SK-N-SH (cell line): ENCODE measurements around the gene MAP7D3. TPM values are rescaled to one million over a fixed set of nuclear protein-coding genes. Genes with fewer than 3 reads are reported as not detected.

Experiments used
- CTCF ChIA-PET: fragments of 300-600, 350-600 bp; formaldehyde crosslinking; extraction: SDS; loops from one replicate; lab custom pipeline; 2021; lab: Yijun Ruan, JAX
- POLR2A ChIA-PET: fragments of 350-600 bp; sonication (Branson Sonifier 250); formaldehyde crosslinking; extraction: SDS; loops from one replicate; lab custom pipeline; 2020; ENCODE audit warnings: antibody characterized with exemption, inconsistent platforms; lab: Yijun Ruan, JAX
- DNase-seq: peaks from one replicate; pipeline ENCODE4 v3.0.0; 2012
- H2AFZ ChIP-seq: fragments of 200-600 bp; sonication (generic); 2 replicates; pipeline ENCODE4 v1.8.1; 2016; ENCODE audit warnings: antibody characterized with exemption, mild to moderate bottlenecking, low read depth
- H3F3A ChIP-seq: fragments of 200-600 bp; sonication (generic); replicated peaks from 2 replicates; pipeline ENCODE3; 2016; ENCODE audit warnings: antibody characterized with exemption, mild to moderate bottlenecking; ENCODE audit not compliant: insufficient read depth
- H3K27ac ChIP-seq, 2 experiments: fragments of 200-500 bp in 1 of 2; fragments of 200-600 bp in 1 of 2; sonication (Bioruptor generic) in 1 of 2; sonication (generic), shearing (Covaris generic) in 1 of 2; 2 replicates each; pipeline versions ENCODE4 v1.5.1 to v1.6.1; 2014 to 2016; ENCODE audit warnings: low read depth in 2 of 2, inconsistent platforms in 1 of 2, low read length in 1 of 2, mild to moderate bottlenecking in 1 of 2, mixed read lengths in 1 of 2
- H3K27me3 ChIP-seq: fragments of 200-600 bp; sonication (generic), shearing (Covaris generic); 2 replicates; pipeline ENCODE4 v1.6.1; 2016; ENCODE audit warnings: mixed run types; ENCODE audit not compliant: insufficient read depth
- H3K36me3 ChIP-seq, 2 experiments: fragments of 200-500 bp in 1 of 2; fragments of 200-600 bp in 1 of 2; sonication (Bioruptor generic) in 1 of 2; sonication (generic) in 1 of 2; replicated peaks in 1 of 2; 2 replicates each; pipeline versions ENCODE3 to v1.5.1; 2014 to 2016; ENCODE audit warnings: low read length in 1 of 2, mild to moderate bottlenecking in 1 of 2; ENCODE audit not compliant: insufficient read depth in 2 of 2, control insufficient read depth in 1 of 2
- H3K4me1 ChIP-seq, 2 experiments: fragments of 200-500 bp in 1 of 2; fragments of 200-600 bp in 1 of 2; sonication (Bioruptor generic) in 1 of 2; sonication (generic), shearing (Covaris generic) in 1 of 2; 2 replicates each; pipeline versions ENCODE4 v1.5.1 to v1.6.1; 2014 to 2016; ENCODE audit warnings: low read depth in 1 of 2, low read length in 1 of 2, mixed run types in 1 of 2; ENCODE audit not compliant: insufficient read depth in 2 of 2, control insufficient read depth in 1 of 2
- H3K4me2 ChIP-seq: fragments of 200-600 bp; sonication (generic), shearing (Covaris generic); 2 replicates; pipeline ENCODE4 v1.6.1; 2017; ENCODE audit warnings: mixed run types
- H3K4me3 ChIP-seq, 2 experiments: fragments of 200-500 bp in 1 of 2; fragments of 200-600 bp in 1 of 2; sonication (Bioruptor generic) in 1 of 2; sonication (generic), shearing (Covaris generic) in 1 of 2; 2 replicates each; pipeline versions ENCODE4 v1.5.1 to v1.8.1; 2014 to 2016; ENCODE audit warnings: low read depth in 2 of 2, inconsistent platforms in 1 of 2, low read length in 1 of 2, mild to moderate bottlenecking in 1 of 2, mixed read lengths in 1 of 2, moderate library complexity in 1 of 2
- H3K79me2 ChIP-seq: fragments of 200-600 bp; sonication (generic); 2 replicates; pipeline ENCODE4 v1.8.1; 2017; ENCODE audit warnings: mild to moderate bottlenecking; ENCODE audit not compliant: insufficient read depth
- H3K9ac ChIP-seq: fragments of 200-600 bp; sonication (generic); 2 replicates; pipeline ENCODE4 v1.6.1; 2017; ENCODE audit warnings: mixed run types
- H3K9me2 ChIP-seq: fragments of 200-600 bp; sonication (generic); 2 replicates; pipeline ENCODE4 v1.6.1; 2017; ENCODE audit warnings: mixed run types
- H3K9me3 ChIP-seq: fragments of 200-600 bp; sonication (generic); 2 replicates; pipeline ENCODE4 v1.6.1; 2017; ENCODE audit warnings: mixed run types, mild to moderate bottlenecking, moderate library complexity
- H4K20me1 ChIP-seq: fragments of 200-600 bp; sonication (generic); 2 replicates; pipeline ENCODE4 v1.6.1; 2017; ENCODE audit warnings: mild to moderate bottlenecking, mixed run types; ENCODE audit not compliant: insufficient read depth
- ELF1 ChIP-seq: IDR thresholded peaks from 2 replicates; pipeline ENCODE4 v1.4.0; 2012
- FOSL2 ChIP-seq: IDR thresholded peaks from 2 replicates; pipeline ENCODE4 v1.4.0; 2012; ENCODE audit warnings: low read depth, mild to moderate bottlenecking, moderate library complexity, borderline replicate concordance
- GATA2 ChIP-seq: sonication (generic); formaldehyde crosslinking; IDR thresholded peaks from 2 replicates; pipeline ENCODE4 v1.5.0; 2020; ENCODE audit warnings: mild to moderate bottlenecking, missing genetic modification reagents
- JUND ChIP-seq: IDR thresholded peaks from 2 replicates; pipeline ENCODE4 v1.4.0; 2012
- MXI1 ChIP-seq: IDR thresholded peaks from 2 replicates; pipeline ENCODE4 v1.6.1; 2012; ENCODE audit warnings: mild to moderate bottlenecking, low read depth, low read length, improper control_type of control experiment
- NFIC ChIP-seq: IDR thresholded peaks from 2 replicates; pipeline ENCODE4 v1.4.0; 2012; ENCODE audit warnings: borderline replicate concordance
- POLR2AphosphoS5 ChIP-seq: IDR thresholded peaks from 2 replicates; pipeline ENCODE4 v1.6.1; 2012; ENCODE audit warnings: low read depth, low read length
- RFX5 ChIP-seq: IDR thresholded peaks from 2 replicates; pipeline ENCODE4 v1.6.1; 2012; ENCODE audit warnings: mild to moderate bottlenecking, improper control_type of control experiment, low read length
- RXRA ChIP-seq: IDR thresholded peaks from 2 replicates; pipeline ENCODE4 v1.4.0; 2012; ENCODE audit warnings: low read depth, mild to moderate bottlenecking, borderline replicate concordance
- SMC3 ChIP-seq: IDR thresholded peaks from 2 replicates; pipeline ENCODE4 v1.6.1; 2012; ENCODE audit warnings: low read depth, low read length, improper control_type of control experiment
- TAF1 ChIP-seq: IDR thresholded peaks from 2 replicates; pipeline ENCODE4 v1.6.1; 2012; ENCODE audit warnings: low read depth, mild to moderate bottlenecking, low read length, moderate library complexity, borderline replicate concordance
- TCF12 ChIP-seq: IDR thresholded peaks from 2 replicates; pipeline ENCODE4 v1.4.0; 2012
- TEAD4 ChIP-seq: IDR thresholded peaks from 2 replicates; pipeline ENCODE4 v1.4.0; 2012; ENCODE audit warnings: mild to moderate bottlenecking, borderline replicate concordance; ENCODE audit not compliant: insufficient read depth
- WGBS: methylation state at CpG from one replicate; pipeline ENCODE4 v1.1.6; 2017; ENCODE audit warnings: low lambda C conversion rate; 5-methylcytosine and 5-hydroxymethylcytosine counted together
- polyA plus RNA-seq, 3 experiments: library from polyadenylated mRNA; depleted of rRNA; stranded (reverse); fragments of >200 nt; gene quantifications; 2 replicates each; pipeline ENCODE4 v1.2.3, GENCODE V29; 2012
- TF ChIP-seq, protein P1 (sequence below): fragments of 200-600 bp; sonication (generic); IDR thresholded peaks from 2 replicates; pipeline ENCODE4 v1.6.1; 2017; ENCODE audit warnings: antibody characterized with exemption, mild to moderate bottlenecking, moderate library complexity
- TF ChIP-seq, protein P2 (sequence below): fragments of 150-350 bp; IDR thresholded peaks from 2 replicates; pipeline ENCODE4 v1.6.1; 2017; ENCODE audit warnings: antibody characterized with exemption, low read length, low read depth, borderline replicate concordance
- TF ChIP-seq, protein P3 (sequence below): IDR thresholded peaks from 2 replicates; pipeline ENCODE4 v1.4.0; 2012; ENCODE audit warnings: low read depth, borderline replicate concordance
- TF ChIP-seq, protein P4 (sequence below): IDR thresholded peaks from 2 replicates; pipeline ENCODE4 v1.4.0; 2012; ENCODE audit warnings: low read depth, borderline replicate concordance

The MAP7D3 gene
- polyA plus RNA-seq, 1 of the 3 experiments (the other 2 are of a cell fraction) = 5.8 TPM

DNA sequence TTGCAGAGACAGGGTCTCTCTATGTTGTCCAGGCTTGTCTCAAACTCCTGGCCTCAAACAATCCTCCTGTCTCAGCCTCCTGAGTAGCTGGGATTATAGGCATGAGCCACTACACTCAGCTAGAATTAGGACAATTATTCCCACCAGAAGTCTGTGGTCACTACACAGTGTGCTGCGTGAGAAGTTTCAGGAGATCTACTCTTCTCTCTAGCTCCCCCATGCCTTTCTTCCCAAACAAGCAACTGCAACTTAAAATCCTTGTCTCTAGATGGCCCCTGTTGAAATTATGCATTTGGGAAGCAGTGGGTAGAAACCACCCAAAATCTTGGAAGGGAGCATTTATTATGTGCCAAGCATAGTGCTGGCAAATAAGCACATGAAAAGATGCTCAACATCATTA lies 21.1 kb upstream of the MAP7D3 start:
- Histone ChIP-seq H3K79me2 (no peaks in the 10 kb centered on the region), H3K36me3 (no peaks in the 10 kb centered on the region), H4K20me1 (no peaks in the 10 kb centered on the region), H3F3A (no peaks in the 10 kb centered on the region), H2AFZ (no peak overlapping the region), H3K9me2 (no peaks in the 10 kb centered on the region), H3K9me3 (no peaks in the 10 kb centered on the region), H3K9ac (no peak overlapping the region), H3K4me1 (no peaks in the 10 kb centered on the region), H3K27ac (no peak overlapping the region), H3K4me2 (no peak overlapping the region), H3K27me3 (peaks cover 10% of the 10 kb centered on the region; the same call in 1 of the 2 replicates), H3K4me3 (no peak overlapping the region)
- no peak for DNase-seq
- 57% methylated on average over 1 of the region's 1 CpG for WGBS
- ChIA-PET CTCF (interaction anchor here (0.9 kb wide), 1 partner anchor 242 kb away, joined by 3 read pairs; no protein-coding TSS in a partner anchor), POLR2A (no interaction called here)
- TF ChIP-seq, protein P1, sequence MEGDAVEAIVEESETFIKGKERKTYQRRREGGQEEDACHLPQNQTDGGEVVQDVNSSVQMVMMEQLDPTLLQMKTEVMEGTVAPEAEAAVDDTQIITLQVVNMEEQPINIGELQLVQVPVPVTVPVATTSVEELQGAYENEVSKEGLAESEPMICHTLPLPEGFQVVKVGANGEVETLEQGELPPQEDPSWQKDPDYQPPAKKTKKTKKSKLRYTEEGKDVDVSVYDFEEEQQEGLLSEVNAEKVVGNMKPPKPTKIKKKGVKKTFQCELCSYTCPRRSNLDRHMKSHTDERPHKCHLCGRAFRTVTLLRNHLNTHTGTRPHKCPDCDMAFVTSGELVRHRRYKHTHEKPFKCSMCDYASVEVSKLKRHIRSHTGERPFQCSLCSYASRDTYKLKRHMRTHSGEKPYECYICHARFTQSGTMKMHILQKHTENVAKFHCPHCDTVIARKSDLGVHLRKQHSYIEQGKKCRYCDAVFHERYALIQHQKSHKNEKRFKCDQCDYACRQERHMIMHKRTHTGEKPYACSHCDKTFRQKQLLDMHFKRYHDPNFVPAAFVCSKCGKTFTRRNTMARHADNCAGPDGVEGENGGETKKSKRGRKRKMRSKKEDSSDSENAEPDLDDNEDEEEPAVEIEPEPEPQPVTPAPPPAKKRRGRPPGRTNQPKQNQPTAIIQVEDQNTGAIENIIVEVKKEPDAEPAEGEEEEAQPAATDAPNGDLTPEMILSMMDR = 0 out of 2 replicates have a peak, but pooled peaks have one; percentile 13
- no peak for TF ChIP-seq SMC3

DNA sequence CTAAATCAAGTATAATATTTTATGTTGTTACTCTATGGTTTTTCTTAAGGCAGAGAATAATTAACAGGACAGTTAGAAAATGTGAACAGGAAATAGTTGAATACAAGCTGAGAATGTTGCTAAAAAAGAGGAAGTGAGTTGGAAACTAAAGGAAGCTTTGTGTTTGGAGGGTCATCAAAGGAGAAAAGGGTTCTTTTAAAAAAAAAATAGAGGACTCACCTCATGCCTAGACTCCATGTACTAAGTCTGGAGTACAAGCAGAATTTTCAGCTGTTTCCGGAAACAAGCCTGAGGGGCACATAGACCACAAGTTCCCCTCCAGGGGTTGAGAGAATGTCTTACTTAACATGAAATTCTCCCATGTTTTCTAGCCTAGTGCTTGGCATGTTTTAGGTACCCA lies 20.1 kb upstream of the MAP7D3 start:
- Histone ChIP-seq H3K79me2 (no peaks in the 10 kb centered on the region), H4K20me1 (no peaks in the 10 kb centered on the region), H3K4me1 (no peaks in the 10 kb centered on the region), H3F3A (peaks cover 4% of the 10 kb centered on the region), H3K9me3 (no peaks in the 10 kb centered on the region), H3K27ac (no peak overlapping the region), H3K27me3 (peaks cover 10% of the 10 kb centered on the region; the same call in 1 of the 2 replicates), H2AFZ (no peak overlapping the region), H3K9ac (no peak overlapping the region), H3K4me2 (no peak overlapping the region), H3K9me2 (no peaks in the 10 kb centered on the region), H3K4me3 (no peak overlapping the region), H3K36me3 (no peaks in the 10 kb centered on the region)
- CTCF ChIA-PET = interaction anchor here (1.3 kb wide), 1 partner anchor 243 kb away, joined by 6 read pairs; no protein-coding TSS in a partner anchor
- TF ChIP-seq RFX5 (no peak), POLR2AphosphoS5 (no peak), NFIC (no peak), JUND (no peak), TAF1 (no peak), RXRA (no peak), GATA2 (CRISPR knock-in tag) (no peak), TEAD4 (no peak), MXI1 (no peak), ELF1 (no peak), TCF12 (no peak), FOSL2 (no peak)
- TF ChIP-seq, protein P2, sequence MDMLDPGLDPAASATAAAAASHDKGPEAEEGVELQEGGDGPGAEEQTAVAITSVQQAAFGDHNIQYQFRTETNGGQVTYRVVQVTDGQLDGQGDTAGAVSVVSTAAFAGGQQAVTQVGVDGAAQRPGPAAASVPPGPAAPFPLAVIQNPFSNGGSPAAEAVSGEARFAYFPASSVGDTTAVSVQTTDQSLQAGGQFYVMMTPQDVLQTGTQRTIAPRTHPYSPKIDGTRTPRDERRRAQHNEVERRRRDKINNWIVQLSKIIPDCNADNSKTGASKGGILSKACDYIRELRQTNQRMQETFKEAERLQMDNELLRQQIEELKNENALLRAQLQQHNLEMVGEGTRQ = no peak
- TF ChIP-seq, protein P3, sequence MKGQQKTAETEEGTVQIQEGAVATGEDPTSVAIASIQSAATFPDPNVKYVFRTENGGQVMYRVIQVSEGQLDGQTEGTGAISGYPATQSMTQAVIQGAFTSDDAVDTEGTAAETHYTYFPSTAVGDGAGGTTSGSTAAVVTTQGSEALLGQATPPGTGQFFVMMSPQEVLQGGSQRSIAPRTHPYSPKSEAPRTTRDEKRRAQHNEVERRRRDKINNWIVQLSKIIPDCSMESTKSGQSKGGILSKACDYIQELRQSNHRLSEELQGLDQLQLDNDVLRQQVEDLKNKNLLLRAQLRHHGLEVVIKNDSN = no peak
- TF ChIP-seq, protein P4, sequence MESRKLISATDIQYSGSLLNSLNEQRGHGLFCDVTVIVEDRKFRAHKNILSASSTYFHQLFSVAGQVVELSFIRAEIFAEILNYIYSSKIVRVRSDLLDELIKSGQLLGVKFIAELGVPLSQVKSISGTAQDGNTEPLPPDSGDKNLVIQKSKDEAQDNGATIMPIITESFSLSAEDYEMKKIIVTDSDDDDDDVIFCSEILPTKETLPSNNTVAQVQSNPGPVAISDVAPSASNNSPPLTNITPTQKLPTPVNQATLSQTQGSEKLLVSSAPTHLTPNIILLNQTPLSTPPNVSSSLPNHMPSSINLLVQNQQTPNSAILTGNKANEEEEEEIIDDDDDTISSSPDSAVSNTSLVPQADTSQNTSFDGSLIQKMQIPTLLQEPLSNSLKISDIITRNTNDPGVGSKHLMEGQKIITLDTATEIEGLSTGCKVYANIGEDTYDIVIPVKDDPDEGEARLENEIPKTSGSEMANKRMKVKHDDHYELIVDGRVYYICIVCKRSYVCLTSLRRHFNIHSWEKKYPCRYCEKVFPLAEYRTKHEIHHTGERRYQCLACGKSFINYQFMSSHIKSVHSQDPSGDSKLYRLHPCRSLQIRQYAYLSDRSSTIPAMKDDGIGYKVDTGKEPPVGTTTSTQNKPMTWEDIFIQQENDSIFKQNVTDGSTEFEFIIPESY = no peak
- DNase-seq = no peak
- POLR2A ChIA-PET = no interaction called here
- WGBS = 65% methylated on average over 1 of the region's 1 CpG
